HG03097 (cell line): Measurements from ENCODE around the gene CRK.
"Not testable (repeated sequence)": the region's sequence is repeated elsewhere in the genome, so short reads cannot be mapped to it uniquely, and the experiment has no call there.

ENCODE experiments used
- ATAC-seq: cut with Tn5 transposase; IDR thresholded peaks from one replicate; pipeline ENCODE4 v1.9.1; 2021; ENCODE audit not compliant: unreplicated experiment, low FRiP score

The CRK gene

DNA sequence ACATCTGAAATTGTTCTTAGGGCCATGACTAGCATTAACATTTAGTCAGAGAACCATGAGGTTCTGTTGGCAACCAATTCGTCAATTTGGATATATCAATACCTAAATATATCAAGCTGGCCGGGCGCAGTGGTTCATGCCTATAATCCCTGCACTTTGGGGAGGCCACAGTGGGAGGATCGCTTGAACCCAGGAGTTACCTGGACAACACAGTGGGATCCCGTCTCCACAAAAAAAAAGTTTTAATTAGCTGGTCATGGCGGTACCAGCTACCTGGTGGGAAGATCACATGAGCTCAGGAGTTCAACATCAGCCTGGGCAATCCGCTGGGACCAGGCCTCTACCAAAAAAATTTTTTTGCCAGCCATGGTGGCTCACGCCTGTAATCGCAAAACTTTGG is 64.5 kb downstream of the CRK start:
- ATAC-seq: no peak

DNA sequence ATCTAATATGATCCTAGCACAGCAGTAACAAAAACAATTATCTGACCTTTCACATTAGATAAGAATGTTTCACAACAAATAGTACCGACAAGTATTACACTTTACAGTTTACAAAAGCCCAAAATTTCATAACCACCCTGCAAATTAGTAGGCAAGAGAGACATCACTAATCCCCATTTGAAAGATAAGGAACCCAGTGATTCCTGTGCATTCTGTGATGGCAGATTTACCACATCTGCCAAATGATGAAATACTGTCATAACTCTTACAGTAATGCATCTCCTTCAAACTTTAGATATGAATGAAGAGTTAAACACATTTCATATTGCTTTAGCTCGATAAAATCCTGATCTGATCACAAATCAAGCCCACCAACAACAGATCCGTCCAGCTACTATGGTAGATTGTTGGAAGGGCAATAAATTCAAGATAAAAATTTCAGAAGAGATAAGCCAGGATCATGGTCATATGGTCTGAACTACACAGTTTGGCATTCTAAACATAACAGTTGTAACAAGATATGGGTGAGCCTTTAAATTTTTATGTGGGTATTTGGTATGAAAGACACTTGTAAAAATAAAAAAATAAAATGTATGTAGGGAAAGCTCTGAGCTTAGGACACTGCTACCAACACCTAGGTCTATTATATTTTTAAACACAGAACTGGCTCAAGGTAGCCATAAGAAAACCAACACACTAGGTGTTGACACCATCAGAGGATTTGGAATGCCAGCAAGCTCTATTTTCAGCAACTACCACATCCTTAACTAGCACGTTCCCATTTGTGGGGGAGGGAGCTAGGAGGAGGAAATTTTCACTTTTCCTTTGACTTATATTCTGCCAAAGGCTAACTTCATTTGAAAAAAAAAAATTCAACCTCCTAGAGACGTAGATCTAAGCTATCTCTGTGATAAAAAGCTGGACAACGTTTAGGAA is 65.3 kb downstream of the CRK start:
- no peak for ATAC-seq

DNA sequence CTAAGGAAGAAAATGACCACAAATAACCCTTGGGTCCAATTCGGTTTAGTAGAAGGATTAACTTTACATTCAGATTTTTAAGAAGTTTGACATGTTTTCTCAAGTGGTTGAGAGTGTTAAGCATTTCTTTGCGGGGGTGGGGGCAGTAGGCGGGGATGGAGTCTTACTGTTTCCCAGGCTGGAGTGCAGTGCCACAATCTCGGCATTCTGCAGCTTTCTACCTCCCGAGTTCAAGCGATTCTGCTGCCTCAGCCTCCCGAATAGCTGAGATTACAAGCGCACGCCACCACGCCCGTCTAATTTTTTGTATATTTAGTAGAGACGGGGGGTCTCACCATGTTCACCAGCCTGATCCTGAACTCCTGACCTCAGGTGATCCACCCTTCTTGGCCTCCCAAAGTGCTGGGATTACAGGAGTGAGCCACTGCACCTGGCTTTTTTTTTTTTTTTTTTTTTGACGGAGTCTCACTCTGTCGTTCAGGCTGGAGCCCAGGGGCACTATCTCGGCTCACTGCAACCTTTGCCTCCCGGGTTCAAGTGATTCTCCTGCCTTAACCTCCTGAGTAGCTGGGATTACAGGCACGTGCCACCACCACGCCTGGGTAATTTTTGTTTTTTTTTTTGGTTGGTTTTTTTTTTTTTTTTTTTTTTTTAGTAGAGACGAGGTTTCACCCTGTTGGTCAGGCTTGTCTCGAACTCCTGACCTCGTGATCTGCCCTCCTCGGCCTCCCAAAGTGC is 68.4 kb downstream of the CRK start:
- ATAC-seq: not testable (repeated sequence)

DNA sequence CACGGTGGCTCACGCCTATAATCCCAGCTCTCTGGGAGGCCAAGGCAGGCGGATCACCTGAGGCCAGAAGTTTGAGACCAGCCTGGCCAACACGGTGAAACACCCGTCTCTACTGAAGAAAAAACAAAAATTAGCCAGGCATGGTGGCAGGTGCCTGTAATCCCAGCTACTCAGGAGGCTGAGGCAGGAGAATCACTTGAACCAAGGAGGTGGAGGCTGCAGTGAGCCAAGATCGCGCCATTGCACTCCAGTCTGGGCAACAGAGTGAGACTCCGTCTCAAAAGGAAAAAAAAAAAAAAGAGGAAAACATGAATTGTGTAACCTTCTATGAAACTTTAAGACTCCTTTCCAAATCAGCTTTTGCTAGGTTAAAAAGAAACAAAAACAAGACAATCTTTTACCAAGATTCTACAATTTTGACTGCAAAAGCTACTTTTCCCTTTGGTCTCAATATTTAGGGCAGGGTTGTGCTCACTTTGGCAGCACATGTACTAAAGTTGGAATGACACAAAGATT is 69.3 kb downstream of the CRK start:
- ATAC-seq: not testable (repeated sequence)

GRCh38 chr17:1386265-1386664 is 69.8 kb downstream of the CRK start:
- ATAC-seq: no peak

DNA sequence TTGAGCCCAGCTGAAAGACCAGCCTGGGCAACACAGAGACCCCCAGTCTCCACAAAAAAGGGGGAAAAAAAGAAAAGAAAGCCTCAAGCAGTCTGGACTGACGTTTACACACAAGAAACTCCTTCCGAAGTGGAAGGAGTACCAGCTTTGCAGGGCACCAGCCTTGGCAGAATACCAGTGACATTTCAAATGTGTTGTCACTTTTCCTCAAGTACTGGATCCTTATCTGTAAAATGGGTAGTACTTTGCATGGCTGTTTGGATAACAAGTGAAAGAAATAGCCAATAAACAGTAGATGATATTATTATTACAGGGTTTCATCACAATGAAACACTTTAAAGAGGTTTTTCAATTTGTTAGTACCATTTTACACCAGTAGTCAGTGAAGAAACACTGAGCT is 70.2 kb downstream of the CRK start:
- ATAC-seq: no peak

- no peak for ATAC-seq
Measured at GRCh38 chr17:1384905-1385435, 71.1 kb downstream of the CRK start.

- no peak for ATAC-seq
Measured at GRCh38 chr17:1379930-1380313, 76.1 kb downstream of the CRK start.

DNA sequence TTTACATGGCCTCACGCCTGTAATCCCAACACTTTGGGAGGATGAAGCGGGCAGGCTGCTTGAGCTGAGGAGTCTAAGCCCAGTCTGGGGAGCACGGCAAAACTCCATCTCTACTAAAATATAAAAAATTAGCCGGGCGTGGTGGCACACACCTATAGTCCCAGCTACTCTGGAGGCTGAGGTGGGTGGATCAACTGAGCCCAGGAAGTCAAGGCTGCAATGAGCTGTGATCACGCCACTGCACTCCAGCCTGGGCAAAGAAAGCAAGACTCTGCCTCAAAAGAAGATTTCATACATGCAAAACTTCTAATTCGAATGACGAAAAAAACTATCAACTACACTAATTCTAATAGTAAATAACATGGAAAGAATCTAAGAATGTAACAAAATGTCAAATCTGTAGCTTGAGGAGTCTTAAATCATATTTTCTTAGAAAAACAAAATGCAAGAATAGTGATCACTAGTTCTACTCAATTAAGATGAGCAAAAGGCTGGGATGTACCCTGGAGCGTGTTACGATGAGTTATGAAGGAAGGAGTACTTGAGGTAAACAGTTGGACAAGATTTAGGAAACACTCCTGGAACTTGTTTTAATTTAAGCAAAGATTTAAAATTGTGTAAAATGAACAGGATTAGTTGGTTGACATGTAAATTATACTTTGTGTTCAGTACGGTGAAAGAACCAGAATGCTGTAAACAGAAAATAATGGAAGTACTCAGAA is 76.7 kb downstream of the CRK start:
- ATAC-seq: no peak

GRCh38 chr17:1378476-1378860 is 77.6 kb downstream of the CRK start:
- ATAC-seq: not testable (repeated sequence)

GRCh38 chr17:1377334-1377733 is 78.7 kb downstream of the CRK start:
- no peak for ATAC-seq

DNA sequence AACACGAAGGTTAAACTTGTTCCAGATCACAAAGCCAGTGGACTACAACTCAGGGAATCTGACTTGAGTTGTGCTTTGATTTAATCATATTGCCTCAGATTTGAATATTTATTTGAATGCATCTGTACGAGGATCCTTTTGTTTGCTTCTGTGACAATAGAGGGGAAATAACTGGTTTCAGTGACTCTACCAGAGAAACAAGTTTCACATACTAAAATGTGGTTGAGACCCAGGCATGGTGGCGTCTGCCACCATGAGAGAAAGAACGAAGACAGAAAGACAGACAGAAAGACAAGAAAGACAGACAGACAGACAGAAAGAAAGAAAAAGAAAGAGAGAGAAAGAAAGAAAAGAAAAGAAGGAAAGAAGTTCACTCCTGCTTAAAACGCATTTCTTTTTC is 80.0 kb downstream of the CRK start:
- no peak for ATAC-seq

DNA sequence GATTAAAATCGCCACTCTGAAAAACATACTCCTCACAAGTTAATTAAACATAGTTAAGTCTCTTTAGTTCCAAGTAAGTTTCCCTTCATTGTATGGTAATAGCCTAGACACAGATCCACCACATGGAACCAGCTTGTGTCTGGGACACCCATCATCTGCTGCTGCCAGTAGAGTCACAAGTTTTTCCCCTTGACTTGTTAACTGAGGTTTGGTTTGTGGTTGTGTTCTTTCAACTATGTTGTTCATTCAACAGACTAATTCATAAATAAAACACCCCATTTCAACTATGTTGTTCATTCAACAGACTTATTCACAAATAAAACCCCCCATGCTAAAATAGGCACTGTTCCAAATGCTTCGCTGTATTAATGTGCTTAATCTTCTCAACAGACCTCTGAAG is 80.4 kb downstream of the CRK start:
- ATAC-seq: no peak

GRCh38 chr17:1374431-1375177 is 81.4 kb downstream of the CRK start:
- no peak for ATAC-seq

- ATAC-seq: no peak
Measured at GRCh38 chr17:1373707-1374237, 82.3 kb downstream of the CRK start.

DNA sequence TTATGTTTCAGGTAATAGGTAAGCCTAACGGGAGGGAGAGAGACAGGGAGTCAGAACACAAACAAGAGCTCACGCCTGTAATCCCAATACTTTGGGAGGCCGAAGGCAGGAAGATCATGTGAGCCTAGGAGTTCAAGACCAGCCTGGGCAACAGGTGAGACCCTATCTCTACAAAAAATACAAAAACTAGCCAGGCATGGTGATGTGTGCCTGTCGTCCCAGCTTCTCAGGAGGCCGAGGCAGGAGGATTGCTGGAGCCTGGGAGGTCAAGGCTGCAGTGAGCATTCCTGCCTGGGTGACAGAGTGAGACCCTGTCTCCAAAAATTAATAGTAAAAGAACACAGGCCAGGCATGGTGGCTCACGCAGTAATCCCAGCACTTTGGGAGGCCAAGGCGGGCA is 83.4 kb downstream of the CRK start:
- ATAC-seq: no peak

DNA sequence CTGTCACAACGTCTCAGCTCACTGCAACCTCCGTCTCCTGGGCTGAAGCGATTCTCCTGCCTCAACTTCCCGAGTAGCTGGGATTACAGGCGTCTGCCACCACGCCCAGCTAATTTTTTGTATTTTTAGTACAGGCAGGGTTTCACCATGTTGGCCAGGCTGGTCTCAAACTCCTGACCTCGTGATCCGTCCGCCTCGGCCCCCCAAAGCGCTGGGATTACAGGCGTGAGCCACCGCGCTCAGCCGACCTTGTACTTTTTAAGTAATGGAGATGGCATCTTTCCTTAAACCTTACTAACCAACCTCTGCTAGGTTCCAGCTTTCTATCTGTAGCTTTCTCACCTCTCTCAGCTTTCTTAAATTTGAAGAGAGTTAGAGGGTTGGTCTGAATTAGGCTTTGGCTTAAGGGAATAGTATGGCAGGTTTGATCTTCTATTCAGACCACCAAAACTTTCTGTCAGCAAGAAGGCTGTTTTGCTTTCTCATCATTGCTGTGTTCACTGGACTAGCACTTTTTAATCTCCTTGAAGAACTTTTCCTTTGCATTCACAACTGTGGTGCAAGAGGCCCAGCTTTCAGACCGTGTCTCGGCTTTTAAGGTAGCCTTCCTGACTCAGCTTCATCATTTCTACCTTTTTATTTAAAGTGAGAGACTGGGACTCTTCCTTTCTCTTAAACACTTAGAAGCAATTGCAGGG is 84.0 kb downstream of the CRK start:
- no peak for ATAC-seq
